H9 (cell line): ENCODE measurements around the gene KCTD17. TPM values are rescaled to one million over a fixed set of nuclear protein-coding genes. Genes with fewer than 3 reads are reported as not detected.

Experiments
- DNase-seq: peaks from one replicate; pipeline ENCODE4 v3.0.0-alpha.2; 2017
- H2AFZ ChIP-seq: one replicate; pipeline ENCODE4 v1.6.1; 2013; ENCODE audit warnings: mild to moderate bottlenecking, low read length, control low read depth, moderate library complexity
- H2AK5ac ChIP-seq: 2 replicates; pipeline ENCODE4 v1.6.1; 2013; ENCODE audit warnings: low read length, control low read depth, mixed read lengths; ENCODE audit not compliant: insufficient read length
- H2BK120ac ChIP-seq: one replicate; pipeline ENCODE4 v1.6.1; 2013; ENCODE audit warnings: low read depth, mild to moderate bottlenecking, low read length, control low read depth, inconsistent platforms; ENCODE audit not compliant: poor library complexity, severe bottlenecking
- H2BK12ac ChIP-seq: 2 replicates; pipeline ENCODE4 v1.6.1; 2013; ENCODE audit warnings: low read length, control low read depth, mixed read lengths, low read depth; ENCODE audit not compliant: insufficient read length
- H2BK15ac ChIP-seq: 2 replicates; pipeline ENCODE4 v1.6.1; 2013; ENCODE audit warnings: low read depth, low read length, control low read depth
- H2BK20ac ChIP-seq: one replicate; pipeline ENCODE4 v1.6.1; 2013; ENCODE audit warnings: low read depth, mild to moderate bottlenecking, low read length, control low read depth, inconsistent platforms; ENCODE audit not compliant: poor library complexity, severe bottlenecking
- H2BK5ac ChIP-seq: 2 replicates; pipeline ENCODE4 v1.6.1; 2013; ENCODE audit warnings: low read length, control low read depth, mixed read lengths; ENCODE audit not compliant: insufficient read length
- H3K14ac ChIP-seq: 2 replicates; pipeline ENCODE4 v1.6.1; 2013; ENCODE audit warnings: low read length, control low read depth; ENCODE audit not compliant: insufficient read depth
- H3K18ac ChIP-seq: 2 replicates; pipeline ENCODE4 v1.6.1; 2013; ENCODE audit warnings: low read depth, mild to moderate bottlenecking, mixed read lengths, low read length, control low read depth; ENCODE audit not compliant: insufficient read length
- H3K23ac ChIP-seq: 2 replicates; pipeline ENCODE4 v1.6.1; 2013; ENCODE audit warnings: low read length, control low read depth, mixed read lengths, low read depth; ENCODE audit not compliant: insufficient read length
- H3K23me2 ChIP-seq: 2 replicates; pipeline ENCODE4 v1.6.1; 2013; ENCODE audit warnings: low read depth, mild to moderate bottlenecking, mixed read lengths, low read length, control low read depth; ENCODE audit not compliant: insufficient read length, poor library complexity, severe bottlenecking
- H3K27ac ChIP-seq: 2 replicates; pipeline ENCODE4 v1.5.1; 2013; ENCODE audit warnings: low read length, control low read depth, mixed read lengths, low read depth; ENCODE audit not compliant: insufficient read length
- H3K27me3 ChIP-seq: 2 replicates; pipeline ENCODE4 v1.6.1; 2013; ENCODE audit warnings: low read length, control low read depth, inconsistent platforms; ENCODE audit not compliant: insufficient read depth
- H3K4ac ChIP-seq: 2 replicates; pipeline ENCODE4 v1.6.1; 2013; ENCODE audit warnings: low read depth, mild to moderate bottlenecking, control low read depth, inconsistent platforms, low read length, moderate library complexity
- H3K4me1 ChIP-seq: 2 replicates; pipeline ENCODE4 v1.6.1; 2013; ENCODE audit warnings: low read length, control low read depth, inconsistent platforms; ENCODE audit not compliant: insufficient read depth
- H3K4me2 ChIP-seq: 2 replicates; pipeline ENCODE4 v1.6.1; 2013; ENCODE audit warnings: low read length, control low read depth, mixed read lengths; ENCODE audit not compliant: insufficient read length, insufficient read depth
- H3K56ac ChIP-seq: 2 replicates; pipeline ENCODE4 v1.6.1; 2013; ENCODE audit warnings: low read depth, mild to moderate bottlenecking, mixed read lengths, low read length, control low read depth; ENCODE audit not compliant: insufficient read length
- H3K79me1 ChIP-seq: 2 replicates; pipeline ENCODE4 v1.6.1; 2013; ENCODE audit warnings: low read depth, mild to moderate bottlenecking, moderate library complexity, low read length, control low read depth, inconsistent platforms; ENCODE audit not compliant: insufficient read depth, poor library complexity, severe bottlenecking
- H3K79me2 ChIP-seq: 2 replicates; pipeline ENCODE4 v1.6.1; 2013; ENCODE audit warnings: low read length, control low read depth, inconsistent platforms; ENCODE audit not compliant: insufficient read depth
- H3K9ac ChIP-seq: 2 replicates; pipeline ENCODE4 v1.6.1; 2013; ENCODE audit warnings: low read length, control low read depth, mixed read lengths; ENCODE audit not compliant: insufficient read length; ENCODE audit errors: extremely low read depth
- H3K9me3 ChIP-seq: one replicate; pipeline ENCODE4 v1.6.1; 2013; ENCODE audit warnings: low read depth, low read length, inconsistent platforms; ENCODE audit not compliant: control insufficient read depth
- H3T11ph ChIP-seq: one replicate; pipeline ENCODE4 v1.6.1; 2013; ENCODE audit warnings: mild to moderate bottlenecking, low read length, control low read depth, inconsistent platforms
- H4K20me1 ChIP-seq: one replicate; pipeline ENCODE4 v1.6.1; 2013; ENCODE audit not compliant: control insufficient read depth, insufficient read length, insufficient read depth
- H4K5ac ChIP-seq: 2 replicates; pipeline ENCODE4 v1.6.1; 2013; ENCODE audit warnings: low read depth, mild to moderate bottlenecking, mixed read lengths, low read length, control low read depth; ENCODE audit not compliant: insufficient read length
- H4K8ac ChIP-seq: replicated peaks from 2 replicates; pipeline ENCODE4 v1.6.1; 2013; ENCODE audit warnings: low read length, control low read depth, mixed read lengths, low read depth; ENCODE audit not compliant: insufficient read length
- H4K91ac ChIP-seq: 2 replicates; pipeline ENCODE4 v1.6.1; 2013; ENCODE audit warnings: low read depth, mild to moderate bottlenecking, moderate library complexity, mixed read lengths, low read length, control low read depth; ENCODE audit not compliant: insufficient read length
- H3K27ac Mint-ChIP-seq, 3 experiments: 2 replicates in 2 of 3; 3 replicates in 1 of 3; pipeline ENCODE4 v1.8.0; 2020 to 2021; ENCODE audit warnings: mixed read lengths in 3 of 3, mild to moderate bottlenecking in 1 of 3, moderate library complexity in 1 of 3
- H3K27me3 Mint-ChIP-seq: 2 replicates; pipeline ENCODE4 v1.8.0; 2021; ENCODE audit warnings: low read depth, mild to moderate bottlenecking, moderate library complexity, mixed read lengths
- H3K36me3 Mint-ChIP-seq, 3 experiments: 2 replicates in 2 of 3; 3 replicates in 1 of 3; pipeline ENCODE4 v1.8.0; 2020 to 2021; ENCODE audit warnings: low read depth in 3 of 3, mixed read lengths in 3 of 3; ENCODE audit not compliant: insufficient read depth in 1 of 3
- H3K4me1 Mint-ChIP-seq, 2 experiments: 2 replicates each; pipeline ENCODE4 v1.8.0; 2020; ENCODE audit warnings: mixed read lengths in 2 of 2
- H3K4me3 Mint-ChIP-seq, 2 experiments: 2 replicates in 1 of 2; 3 replicates in 1 of 2; pipeline ENCODE4 v1.8.0; 2020 to 2021; ENCODE audit warnings: mild to moderate bottlenecking in 2 of 2, mixed read lengths in 2 of 2, moderate library complexity in 1 of 2
- H3K9me3 Mint-ChIP-seq, 2 experiments: 2 replicates in 1 of 2; 3 replicates in 1 of 2; pipeline ENCODE4 v1.8.0; 2020; ENCODE audit warnings: mild to moderate bottlenecking in 2 of 2, mixed read lengths in 2 of 2, moderate library complexity in 1 of 2
- WGBS: extraction: QIAGEN DNeasy Blood & Tissue Kit; methylation state at CpG from one replicate; pipeline ENCODE4 v1.1.7; 2013; ENCODE audit warnings: missing lambda C conversion rate, low lambda C conversion rate, mixed read lengths; ENCODE audit not compliant: insufficient read length; ENCODE audit errors: extremely low coverage; 5-methylcytosine and 5-hydroxymethylcytosine counted together
- total RNA-seq: library from RNA; stranded (reverse); gene quantifications from 2 replicates; pipeline ENCODE4 v1.2.1, GENCODE V29; 2021
- TF ChIP-seq, protein P1 (sequence below): fragments of 200-600 bp; sonication (generic); conservative IDR thresholded peaks from 3 replicates; pipeline ENCODE4 v1.8.0; 2021; ENCODE audit warnings: antibody characterized with exemption, mild to moderate bottlenecking

Gene KCTD17
- total RNA-seq, 1 experiment from 2014 or later = 34.1 TPM

DNA sequence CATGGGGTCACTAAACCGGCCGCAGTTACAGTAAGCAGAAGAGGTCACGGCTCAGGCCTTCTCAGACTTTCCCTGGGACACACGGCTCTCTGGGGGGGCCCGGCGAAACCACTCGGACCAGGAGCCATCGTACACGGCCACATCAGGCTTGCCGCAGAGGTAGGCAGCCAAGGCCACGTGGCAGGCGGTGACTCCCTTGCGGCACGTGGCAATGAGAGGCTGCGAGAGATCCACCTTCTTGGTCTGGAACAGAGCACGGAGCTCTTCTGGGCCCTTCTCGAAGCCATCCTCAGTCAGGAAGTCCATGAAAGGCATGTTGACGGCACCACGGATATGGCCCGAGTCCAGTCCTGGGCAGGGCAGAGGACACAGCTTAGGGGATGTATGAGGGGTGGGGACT lies 40.6 kb upstream of the KCTD17 start:
- H4K20me1 ChIP-seq = peaks cover 2% of the 10 kb centered on the region
- H3K23me2 ChIP-seq = no peaks in the 10 kb centered on the region
- H3K79me2 ChIP-seq = no peaks in the 10 kb centered on the region
- peaks cover 6% of the 10 kb centered on the region; the same call in 1 of the 2 replicates for H3K4me1 ChIP-seq
- WGBS = no CpG with 5 or more reads among the region's 20 CpGs
- no peaks in the 10 kb centered on the region for H3K9me3 ChIP-seq
- no peak overlapping the region for H3K4ac ChIP-seq
- no peak overlapping the region for H3K4me3 Mint-ChIP-seq
- H2AFZ ChIP-seq = no peak overlapping the region
- H2BK120ac ChIP-seq = no peak overlapping the region
- H3K14ac ChIP-seq = no peak overlapping the region; the same call in 1 of the 2 replicates
- no peak overlapping the region for H3K9ac ChIP-seq
- TF ChIP-seq, protein P1, sequence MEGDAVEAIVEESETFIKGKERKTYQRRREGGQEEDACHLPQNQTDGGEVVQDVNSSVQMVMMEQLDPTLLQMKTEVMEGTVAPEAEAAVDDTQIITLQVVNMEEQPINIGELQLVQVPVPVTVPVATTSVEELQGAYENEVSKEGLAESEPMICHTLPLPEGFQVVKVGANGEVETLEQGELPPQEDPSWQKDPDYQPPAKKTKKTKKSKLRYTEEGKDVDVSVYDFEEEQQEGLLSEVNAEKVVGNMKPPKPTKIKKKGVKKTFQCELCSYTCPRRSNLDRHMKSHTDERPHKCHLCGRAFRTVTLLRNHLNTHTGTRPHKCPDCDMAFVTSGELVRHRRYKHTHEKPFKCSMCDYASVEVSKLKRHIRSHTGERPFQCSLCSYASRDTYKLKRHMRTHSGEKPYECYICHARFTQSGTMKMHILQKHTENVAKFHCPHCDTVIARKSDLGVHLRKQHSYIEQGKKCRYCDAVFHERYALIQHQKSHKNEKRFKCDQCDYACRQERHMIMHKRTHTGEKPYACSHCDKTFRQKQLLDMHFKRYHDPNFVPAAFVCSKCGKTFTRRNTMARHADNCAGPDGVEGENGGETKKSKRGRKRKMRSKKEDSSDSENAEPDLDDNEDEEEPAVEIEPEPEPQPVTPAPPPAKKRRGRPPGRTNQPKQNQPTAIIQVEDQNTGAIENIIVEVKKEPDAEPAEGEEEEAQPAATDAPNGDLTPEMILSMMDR = no peak
- no peak overlapping the region for H4K8ac ChIP-seq
- H3K36me3 Mint-ChIP-seq = peaks cover 0 to 2% (median 0%) of the 10 kb centered on the region in 3 experiments; a peak in 1 of 7 replicates
- H3K27ac Mint-ChIP-seq = no peak overlapping the region; a peak in 1 of 7 replicates
- no peak overlapping the region for H4K91ac ChIP-seq
- no peak overlapping the region for H3K27ac ChIP-seq
- no peaks in the 10 kb centered on the region for H3K79me1 ChIP-seq
- no peak for DNase-seq
- H2BK15ac ChIP-seq = no peak overlapping the region
- no peaks in the 10 kb centered on the region for H3K9me3 Mint-ChIP-seq
- H3K4me2 ChIP-seq = no peak overlapping the region
- H3K56ac ChIP-seq = no peak overlapping the region
- H2AK5ac ChIP-seq = no peak overlapping the region
- no peak overlapping the region for H3T11ph ChIP-seq
- H3K23ac ChIP-seq = no peak overlapping the region
- H3K18ac ChIP-seq = no peak overlapping the region
- H4K5ac ChIP-seq = no peak overlapping the region
- H3K4me1 Mint-ChIP-seq = peaks cover 13 to 15% of the 10 kb centered on the region in 2 experiments
- no peak overlapping the region for H2BK5ac ChIP-seq
- no peak overlapping the region for H2BK20ac ChIP-seq
- H2BK12ac ChIP-seq = no peak overlapping the region
- peaks cover 39% of the 10 kb centered on the region for H3K27me3 Mint-ChIP-seq
- H3K27me3 ChIP-seq = no peaks in the 10 kb centered on the region
